K562 (cell line): ENCODE results near the gene CCNK. TPM values are rescaled to one million over a fixed set of nuclear protein-coding genes. Genes with fewer than 3 reads are reported as not detected.

Experiments used
- ATAC-seq: fragments of 200-7000 bp; cut with Tn5 transposase; 3 replicates; pipeline ENCODE4 v1.9.1; 2020; ENCODE audit warnings: moderate library complexity
- BruUV-seq: library from RNA; stranded (reverse); fragments of 400-500 nt; replicated peaks from 2 replicates; lab custom pipeline; 2021; lab: Mats Ljungman, UMichigan
- CTCF ChIA-PET: fragments of 300-600 bp; formaldehyde crosslinking; extraction: SDS; loops from one replicate; lab custom pipeline; 2021; ENCODE audit warnings: low intra/inter-chr PET ratio; lab: Yijun Ruan, JAX
- POLR2A ChIA-PET: fragments of 300-600, 350-650 bp; sonication (Branson Sonifier 250); formaldehyde crosslinking; extraction: SDS; loops from one replicate; lab custom pipeline; 2021; ENCODE audit warnings: antibody characterized with exemption, inconsistent platforms; lab: Yijun Ruan, JAX
- DNase-seq, 4 experiments: peaks; one replicate each; pipeline versions ENCODE4 v3.0.0 to v3.0.0-alpha.2; 2011 to 2018; ENCODE audit warnings: low spot score in 3 of 4, mixed read lengths in 3 of 4; ENCODE audit errors: extremely low read depth in 1 of 4
- FAIRE-seq: peaks from 2 replicates; lab custom pipeline; 2011; peaks lifted over from hg19 to GRCh38; lab: Jason Lieb, UNC
- H2AFZ ChIP-seq: 2 replicates; pipeline ENCODE4 v1.6.0; 2011; ENCODE audit warnings: low read depth, low read length, control low read depth, inconsistent platforms
- H3K27ac ChIP-seq: fragments of 200-600 bp; 3 replicates; pipeline ENCODE4 v1.8.0; 2011; ENCODE audit warnings: low read depth, mild to moderate bottlenecking, control low read depth, inconsistent platforms, low read length, moderate library complexity, mixed read lengths; ENCODE audit errors: extremely low read depth
- H3K27me3 ChIP-seq, 2 experiments: fragments of 300-600 bp in 1 of 2; 2 replicates in 1 of 2; 3 replicates in 1 of 2; pipeline versions ENCODE4 v1.6.0 to v1.8.0; 2011; ENCODE audit warnings: inconsistent platforms in 2 of 2, low read length in 2 of 2, mild to moderate bottlenecking in 1 of 2, mixed read lengths in 1 of 2, moderate library complexity in 1 of 2; ENCODE audit not compliant: control insufficient read depth in 2 of 2, insufficient read depth in 2 of 2
- H3K36me3 ChIP-seq: fragments of 300-600 bp; 3 replicates; pipeline ENCODE4 v1.8.0; 2011; ENCODE audit warnings: mild to moderate bottlenecking, low read length, inconsistent platforms; ENCODE audit not compliant: control insufficient read depth, insufficient read depth
- H3K4me1 ChIP-seq, 2 experiments: fragments of 200-600 bp in 1 of 2; replicated peaks in 1 of 2; 2 replicates in 1 of 2; 3 replicates in 1 of 2; pipeline versions ENCODE4 v1.5.1 to v1.8.0; 2011; ENCODE audit warnings: inconsistent platforms in 2 of 2, low read length in 2 of 2, mild to moderate bottlenecking in 1 of 2, mixed read lengths in 1 of 2, moderate library complexity in 1 of 2; ENCODE audit not compliant: control insufficient read depth in 2 of 2, insufficient read depth in 2 of 2
- H3K4me2 ChIP-seq: 2 replicates; pipeline ENCODE4 v1.6.1; 2011; ENCODE audit warnings: low read length, control low read depth, inconsistent platforms, mixed read lengths; ENCODE audit not compliant: insufficient read depth
- H3K4me3 ChIP-seq: fragments of 200-600 bp; sonication (generic), shearing (Covaris generic); 2 replicates; pipeline ENCODE4 v1.5.1; 2016; ENCODE audit warnings: control low read depth, inconsistent platforms
- H3K79me2 ChIP-seq: fragments of 200-600 bp; 3 replicates; pipeline ENCODE4 v1.8.0; 2011; ENCODE audit warnings: low read length, inconsistent platforms; ENCODE audit not compliant: control insufficient read depth, insufficient read depth
- H3K9ac ChIP-seq, 2 experiments: 2 replicates each; pipeline versions ENCODE4 v1.6.0 to v1.6.1; 2011; ENCODE audit warnings: low read depth in 2 of 2, low read length in 2 of 2, control low read depth in 1 of 2, inconsistent platforms in 1 of 2, mild to moderate bottlenecking in 1 of 2, mixed read lengths in 1 of 2; ENCODE audit not compliant: insufficient read depth in 1 of 2
- H3K9me1 ChIP-seq: one replicate; pipeline ENCODE4 v1.6.0; 2011; ENCODE audit warnings: inconsistent platforms, mild to moderate bottlenecking, low read length, moderate library complexity; ENCODE audit not compliant: control insufficient read depth, insufficient read depth
- H3K9me3 ChIP-seq: replicated peaks from 2 replicates; pipeline ENCODE4 v1.5.1; 2011; ENCODE audit warnings: low read depth, low read length, inconsistent platforms; ENCODE audit not compliant: control insufficient read depth, insufficient read depth
- H4K20me1 ChIP-seq: replicated peaks from 2 replicates; pipeline ENCODE4 v1.6.1; 2011; ENCODE audit warnings: low read length, inconsistent platforms, mixed read lengths; ENCODE audit not compliant: control insufficient read depth, insufficient read depth
- ARID1B ChIP-seq: fragments of 450-650 bp; IDR thresholded peaks from 2 replicates; pipeline ENCODE4 v1.6.1; 2016; ENCODE audit warnings: antibody characterized with exemption, mild to moderate bottlenecking, inconsistent platforms
- BHLHE40 ChIP-seq: IDR thresholded peaks from 2 replicates; pipeline ENCODE4 v1.6.1; 2011; ENCODE audit warnings: low read length, improper control_type of control experiment
- FOXJ3 ChIP-seq: sonication (generic); formaldehyde crosslinking; IDR thresholded peaks from 2 replicates; pipeline ENCODE4 v1.4.0; 2020; ENCODE audit warnings: mild to moderate bottlenecking, missing genetic modification reagents
- ILF3 ChIP-seq: fragments of 450-650 bp; IDR thresholded peaks from 2 replicates; pipeline ENCODE4 v1.6.1; 2018; ENCODE audit warnings: antibody characterized with exemption, mild to moderate bottlenecking, moderate library complexity, borderline replicate concordance
- MEF2A ChIP-seq: IDR thresholded peaks from 2 replicates; pipeline ENCODE4 v1.6.1; 2011; ENCODE audit warnings: low read depth, mild to moderate bottlenecking, low read length, moderate library complexity; ENCODE audit not compliant: control insufficient read depth
- POLR2H ChIP-seq: IDR thresholded peaks from 2 replicates; pipeline ENCODE4 v1.6.1; 2016; ENCODE audit warnings: missing genetic modification characterization, low read depth, mild to moderate bottlenecking, control low read depth, missing compliant biosample characterization, moderate library complexity
- RERE ChIP-seq: sonication (generic); formaldehyde crosslinking; IDR thresholded peaks from 2 replicates; pipeline ENCODE4 v1.8.0; 2023; ENCODE audit warnings: missing genetic modification reagents, mild to moderate bottlenecking, borderline replicate concordance
- TFAP4 ChIP-seq: sonication (generic); formaldehyde crosslinking; IDR thresholded peaks from 2 replicates; pipeline ENCODE4 v1.8.0; 2022; ENCODE audit warnings: missing genetic modification reagents, mild to moderate bottlenecking, moderate library complexity, borderline replicate concordance
- UBTF ChIP-seq, 2 experiments: IDR thresholded peaks; 2 replicates each; pipeline ENCODE4 v1.6.1; 2012; ENCODE audit warnings: improper control_type of control experiment in 2 of 2, low read depth in 2 of 2, low read length in 2 of 2, borderline replicate concordance in 1 of 2
- ZFP36 ChIP-seq: fragments of 150-350 bp; IDR thresholded peaks from 2 replicates; pipeline ENCODE4 v1.6.1; 2018; ENCODE audit warnings: low read length, low read depth; ENCODE audit not compliant: partially characterized antibody
- WGBS: fragments of 100-300 bp; shearing (Covaris generic); methylation state at CpG from one replicate; pipeline ENCODE4 v1.1.6; 2016; ENCODE audit warnings: low coverage, mixed read lengths; ENCODE audit not compliant: insufficient coverage; ENCODE audit errors: missing lambda C conversion rate; 5-methylcytosine and 5-hydroxymethylcytosine counted together
- in situ Hi-C: fragments of 300-500 bp; cut with MboI; formaldehyde crosslinking; loops from 4 replicates; pipeline ENCODE4 v1.15.0; 2018; ENCODE audit warnings: inconsistent platforms, mixed read lengths
- intact Hi-C: fragments of 100-400 bp; cut with micrococcal nuclease; formaldehyde crosslinking; loops from 2 replicates; pipeline ENCODE4 v1.14.2; 2022
- polyA plus RNA-seq, 8 experiments: library from polyadenylated mRNA; depleted of rRNA in 4 of 8; stranded (reverse) in 5 of 8; unstranded in 3 of 8; fragments of >200 nt; fragmentation: Nextera tagmentation in 2 of 8; fragmentation: Illumina TruSeq in 1 of 8; extraction: Ambion mirVana in 2 of 8; extraction: Trizol in 1 of 8; gene quantifications; 2 replicates each; pipeline versions ENCODE4 v1.2.1 to v1.2.3, GENCODE V29; 2011 to 2014; ENCODE audit warnings: inconsistent platforms in 1 of 8, missing spikeins in 1 of 8
- total RNA-seq, 7 experiments: library from RNA; depleted of rRNA in 6 of 7; stranded (reverse); fragments of >200 nt in 6 of 7; fragmentation: Illumina TruSeq in 2 of 7; extraction: Trizol in 2 of 7; gene quantifications; 2 replicates each; pipeline versions ENCODE4 v1.2.1 to v1.2.3, GENCODE V29; 2011 to 2021; ENCODE audit warnings: low replicate concordance in 1 of 7

The CCNK gene
- total and polyA plus RNA-seq, 9 of the 15 experiments (the other 6 are each of a cell fraction or from before 2014, with no cell fraction given) = 5.8 to 84.2 (median 16.4) TPM

- no peak for TF ChIP-seq RERE (CRISPR knock-in tag)
Observed at GRCh38 chr14:99503848-99504453, 22.7 kb downstream of the CCNK start (continued).

- H3K79me2 ChIP-seq = no peaks in the 10 kb centered on the region
- no peak overlapping the region for H3K4me2 ChIP-seq
- intact Hi-C loops = no loop called here
- BruUV-seq = no TSS peak
- no peak overlapping the region for H3K4me3 ChIP-seq
- H2AFZ ChIP-seq = no peak overlapping the region
- DNase-seq = no peak
- ChIA-PET POLR2A (interaction anchor here (0.8 to 1.5 kb wide), 2 partner anchors 12 to 14 kb away, joined by 3 to 4 read pairs; no protein-coding TSS in a partner anchor), CTCF (no interaction called here)
- WGBS = 91% methylated on average over 4 of the region's 5 CpGs
- no peak overlapping the region for H3K27ac ChIP-seq
- no peaks in the 10 kb centered on the region for H3K9me1 ChIP-seq
- no peak for ATAC-seq
- no peak overlapping the region for H3K9ac ChIP-seq
- 0 out of 2 replicates have a peak, but pooled peaks cover 7% of the 10 kb centered on the region for H4K20me1 ChIP-seq
- in situ Hi-C loops = no loop called here
- peaks cover 0 to 6% of the 10 kb centered on the region in 2 experiments; a peak in 2 of 5 replicates for H3K4me1 ChIP-seq
- no peak for FAIRE-seq
- H3K9me3 ChIP-seq = no peaks in the 10 kb centered on the region
- no peaks in the 10 kb centered on the region for H3K27me3 ChIP-seq
- peaks cover 93% of the 10 kb centered on the region for H3K36me3 ChIP-seq
- TF ChIP-seq TFAP4 (CRISPR knock-in tag) (no peak), MEF2A (no peak), ZFP36 (no peak), POLR2H (tag) (no peak), ARID1B (no peak), FOXJ3 (CRISPR knock-in tag) (no peak), BHLHE40 (no peak), UBTF (IDR thresholded peaks at IDR 0.05; ENCODE audit: borderline replicate concordance in 1 of 2, low read depth in 2 of 2, low read length in 2 of 2) (no peak), ILF3 (no peak)
Observed at GRCh38 chr14:99505089-99505488, 23.9 kb downstream of the CCNK start.
